VCaP (cell line): ENCODE results near the gene COL1A1.
A peak's percentile ranks its signal among the peaks of the same experiment; 100 is the strongest.

Experiments
- H3K27ac ChIP-seq: fragments of 450-650 bp; 2 replicates; pipeline ENCODE4 v1.5.1; 2017
- CTCF ChIP-seq: fragments of 450-650 bp; conservative IDR thresholded peaks from 2 replicates; pipeline ENCODE4 v1.5.1; 2017; ENCODE audit warnings: mild to moderate bottlenecking, moderate library complexity

COL1A1 gene

GRCh38 chr17:50187751-50188530, 13.5 kb downstream of the COL1A1 start:
- TF ChIP-seq CTCF: no peak
- H3K27ac ChIP-seq: no peak overlapping the region

GRCh38 chr17:50187394-50187725, 14.1 kb downstream of the COL1A1 start:
- no peak overlapping the region for H3K27ac ChIP-seq
- TF ChIP-seq CTCF: no peak

- TF ChIP-seq CTCF: no peak
These were observed 14.6 kb downstream of the COL1A1 start for GRCh38 chr17:50186661-50187393.

GRCh38 chr17:50185631-50186471, 15.6 kb downstream of the COL1A1 start:
- H3K27ac ChIP-seq: no peak overlapping the region
- no peak for TF ChIP-seq CTCF

More at GRCh38 chr17:50186661-50187393, 14.6 kb downstream of the COL1A1 start:
- no peak overlapping the region for H3K27ac ChIP-seq

GRCh38 chr17:50184611-50185398, 16.6 kb downstream of the COL1A1 start:
- no peak overlapping the region for H3K27ac ChIP-seq
- no peak for TF ChIP-seq CTCF

- no peak overlapping the region for H3K27ac ChIP-seq
- TF ChIP-seq CTCF: 0 out of 2 replicates have a peak, but pooled peaks have one; percentile 15
These were observed 17.4 kb downstream of the COL1A1 start for GRCh38 chr17:50184064-50184463.
